ENCODE measurements around the gene RGR.
"Not testable (repeated sequence)": the region's sequence is repeated elsewhere in the genome, so short reads cannot be mapped to it uniquely, and the experiment has no call there.

The RGR gene

GRCh38 chr10:84270708-84271107, 25.9 kb downstream of the RGR start:
- no peak overlapping the region for H3K27ac ChIP-seq (ENCODE audit: low read length)
- WGBS (ENCODE audit: insufficient coverage, insufficient read length): no CpG with 5 or more reads among the region's 1 CpG
- H3K4me3 ChIP-seq (ENCODE audit: low read length): no peak overlapping the region
- DNase-seq (ENCODE audit: low read depth, low spot score): no peak
- H3K9me3 ChIP-seq (ENCODE audit: control insufficient read depth, insufficient read depth, low read length): no peaks in the 10 kb centered on the region
- peaks cover 1% of the 10 kb centered on the region; the same call in 1 of the 2 replicates for H3K4me1 ChIP-seq (ENCODE audit: control insufficient read depth, insufficient read depth, low read length)
- H3K36me3 ChIP-seq (ENCODE audit: control insufficient read depth, insufficient read depth, low read length): no peaks in the 10 kb centered on the region
- no peaks in the 10 kb centered on the region; the same call in 1 of the 2 replicates for H3K27me3 ChIP-seq (ENCODE audit: control insufficient read depth, insufficient read depth, low read length)

- not testable (repeated sequence) for H3K27ac ChIP-seq (ENCODE audit: low read length); H3K4me1 ChIP-seq (ENCODE audit: control insufficient read depth, insufficient read depth, low read length); H3K27me3 ChIP-seq (ENCODE audit: control insufficient read depth, insufficient read depth, low read length); H3K4me3 ChIP-seq (ENCODE audit: low read length); DNase-seq (ENCODE audit: low read depth, low spot score); H3K9me3 ChIP-seq (ENCODE audit: control insufficient read depth, insufficient read depth, low read length); H3K36me3 ChIP-seq (ENCODE audit: control insufficient read depth, insufficient read depth, low read length)
- no CpG with 5 or more reads among the region's 31 CpGs for WGBS (ENCODE audit: insufficient coverage, insufficient read length)
Measured at GRCh38 chr10:84279876-84280475, 35.1 kb downstream of the RGR start.

GRCh38 chr10:84286695-84287094, 41.8 kb downstream of the RGR start:
- Histone ChIP-seq H3K9me3 (ENCODE audit: control insufficient read depth, insufficient read depth, low read length) (no peaks in the 10 kb centered on the region), H3K27ac (ENCODE audit: low read length) (no peak overlapping the region), H3K27me3 (ENCODE audit: control insufficient read depth, insufficient read depth, low read length) (no peaks in the 10 kb centered on the region), H3K36me3 (ENCODE audit: control insufficient read depth, insufficient read depth, low read length) (no peaks in the 10 kb centered on the region), H3K4me3 (ENCODE audit: low read length) (no peak overlapping the region), H3K4me1 (ENCODE audit: control insufficient read depth, insufficient read depth, low read length) (no peaks in the 10 kb centered on the region)
- no peak for DNase-seq (ENCODE audit: low read depth, low spot score)

- H3K9me3 ChIP-seq (ENCODE audit: control insufficient read depth, insufficient read depth, low read length): no peaks in the 10 kb centered on the region
- H3K4me3 ChIP-seq (ENCODE audit: low read length): no peak overlapping the region
- H3K4me1 ChIP-seq (ENCODE audit: control insufficient read depth, insufficient read depth, low read length): no peaks in the 10 kb centered on the region
- no peaks in the 10 kb centered on the region for H3K36me3 ChIP-seq (ENCODE audit: control insufficient read depth, insufficient read depth, low read length)
- no peaks in the 10 kb centered on the region for H3K27me3 ChIP-seq (ENCODE audit: control insufficient read depth, insufficient read depth, low read length)
- no peak overlapping the region for H3K27ac ChIP-seq (ENCODE audit: low read length)
- no peak for DNase-seq (ENCODE audit: low read depth, low spot score)
- WGBS (ENCODE audit: insufficient coverage, insufficient read length): no CpG with 5 or more reads among the region's 1 CpG
Measured at GRCh38 chr10:84288151-84288550, 43.3 kb downstream of the RGR start.

GRCh38 chr10:84289521-84290200, 44.8 kb downstream of the RGR start:
- Histone ChIP-seq H3K27ac (ENCODE audit: low read length) (no peak overlapping the region), H3K27me3 (ENCODE audit: control insufficient read depth, insufficient read depth, low read length) (no peaks in the 10 kb centered on the region), H3K36me3 (ENCODE audit: control insufficient read depth, insufficient read depth, low read length) (no peaks in the 10 kb centered on the region), H3K4me1 (ENCODE audit: control insufficient read depth, insufficient read depth, low read length) (no peaks in the 10 kb centered on the region), H3K9me3 (ENCODE audit: control insufficient read depth, insufficient read depth, low read length) (no peaks in the 10 kb centered on the region), H3K4me3 (ENCODE audit: low read length) (no peak overlapping the region)
- WGBS (ENCODE audit: insufficient coverage, insufficient read length): no CpG with 5 or more reads among the region's 1 CpG
- no peak for DNase-seq (ENCODE audit: low read depth, low spot score)

- no peak overlapping the region for H3K4me3 ChIP-seq (ENCODE audit: low read length)
- no peak overlapping the region for H3K27ac ChIP-seq (ENCODE audit: low read length)
- no peak for DNase-seq (ENCODE audit: low read depth, low spot score)
- no peaks in the 10 kb centered on the region for H3K9me3 ChIP-seq (ENCODE audit: control insufficient read depth, insufficient read depth, low read length)
- no CpG with 5 or more reads among the region's 3 CpGs for WGBS (ENCODE audit: insufficient coverage, insufficient read length)
- H3K27me3 ChIP-seq (ENCODE audit: control insufficient read depth, insufficient read depth, low read length): no peaks in the 10 kb centered on the region
- H3K4me1 ChIP-seq (ENCODE audit: control insufficient read depth, insufficient read depth, low read length): no peaks in the 10 kb centered on the region
- no peaks in the 10 kb centered on the region for H3K36me3 ChIP-seq (ENCODE audit: control insufficient read depth, insufficient read depth, low read length)
Measured at GRCh38 chr10:84290235-84290634, 45.4 kb downstream of the RGR start.

- H3K27ac ChIP-seq (ENCODE audit: low read length): no peak overlapping the region
- WGBS (ENCODE audit: insufficient coverage, insufficient read length): no CpG with 5 or more reads among the region's 1 CpG
- no peak for DNase-seq (ENCODE audit: low read depth, low spot score)
Measured at GRCh38 chr10:84291384-84291783, 46.5 kb downstream of the RGR start.

GRCh38 chr10:84292502-84292901, 47.6 kb downstream of the RGR start:
- WGBS (ENCODE audit: insufficient coverage, insufficient read length): no CpG with 5 or more reads among the region's 2 CpGs
- Histone ChIP-seq H3K4me3 (ENCODE audit: low read length) (no peak overlapping the region), H3K27ac (ENCODE audit: low read length) (no peak overlapping the region), H3K27me3 (ENCODE audit: control insufficient read depth, insufficient read depth, low read length) (no peaks in the 10 kb centered on the region), H3K9me3 (ENCODE audit: control insufficient read depth, insufficient read depth, low read length) (no peaks in the 10 kb centered on the region), H3K36me3 (ENCODE audit: control insufficient read depth, insufficient read depth, low read length) (no peaks in the 10 kb centered on the region), H3K4me1 (ENCODE audit: control insufficient read depth, insufficient read depth, low read length) (peaks cover 6% of the 10 kb centered on the region)
- no peak for DNase-seq (ENCODE audit: low read depth, low spot score)

More at GRCh38 chr10:84291384-84291783, 46.5 kb downstream of the RGR start:
- no peaks in the 10 kb centered on the region for H3K36me3 ChIP-seq (ENCODE audit: control insufficient read depth, insufficient read depth, low read length)
- H3K4me3 ChIP-seq (ENCODE audit: low read length): no peak overlapping the region
- H3K9me3 ChIP-seq (ENCODE audit: control insufficient read depth, insufficient read depth, low read length): no peaks in the 10 kb centered on the region
- H3K27me3 ChIP-seq (ENCODE audit: control insufficient read depth, insufficient read depth, low read length): no peaks in the 10 kb centered on the region
- peaks cover 3% of the 10 kb centered on the region for H3K4me1 ChIP-seq (ENCODE audit: control insufficient read depth, insufficient read depth, low read length)

- H3K9me3 ChIP-seq (ENCODE audit: control insufficient read depth, insufficient read depth, low read length): no peaks in the 10 kb centered on the region
- H3K27me3 ChIP-seq (ENCODE audit: control insufficient read depth, insufficient read depth, low read length): no peaks in the 10 kb centered on the region
- H3K4me1 ChIP-seq (ENCODE audit: control insufficient read depth, insufficient read depth, low read length): peaks cover 7% of the 10 kb centered on the region
- H3K36me3 ChIP-seq (ENCODE audit: control insufficient read depth, insufficient read depth, low read length): no peaks in the 10 kb centered on the region
- no peak for DNase-seq (ENCODE audit: low read depth, low spot score)
- WGBS (ENCODE audit: insufficient coverage, insufficient read length): no CpG with 5 or more reads among the region's 1 CpG
- no peak overlapping the region for H3K4me3 ChIP-seq (ENCODE audit: low read length)
- H3K27ac ChIP-seq (ENCODE audit: low read length): no peak overlapping the region
Measured at GRCh38 chr10:84293171-84293570, 48.3 kb downstream of the RGR start.

GRCh38 chr10:84293574-84294016, 48.7 kb downstream of the RGR start:
- no CpG with 5 or more reads among the region's 4 CpGs for WGBS (ENCODE audit: insufficient coverage, insufficient read length)
- H3K27ac ChIP-seq (ENCODE audit: low read length): no peak overlapping the region

More at GRCh38 chr10:84293574-84294016, 48.7 kb downstream of the RGR start:
- no peaks in the 10 kb centered on the region for H3K36me3 ChIP-seq (ENCODE audit: control insufficient read depth, insufficient read depth, low read length)
- H3K27me3 ChIP-seq (ENCODE audit: control insufficient read depth, insufficient read depth, low read length): no peaks in the 10 kb centered on the region
- no peaks in the 10 kb centered on the region for H3K9me3 ChIP-seq (ENCODE audit: control insufficient read depth, insufficient read depth, low read length)
- peaks cover 9% of the 10 kb centered on the region for H3K4me1 ChIP-seq (ENCODE audit: control insufficient read depth, insufficient read depth, low read length)
- no peak overlapping the region for H3K4me3 ChIP-seq (ENCODE audit: low read length)
- no peak for DNase-seq (ENCODE audit: low read depth, low spot score)
